SIG-M5 treated with dmso at 0.1 percent for 504 hours (cell line): ENCODE data around the gene HADH.
"Not testable (repeated sequence)": the region's sequence is repeated elsewhere in the genome, so short reads cannot be mapped to it uniquely, and the experiment has no call there.

Source experiments
- DNase-seq: peaks from one replicate; lab custom pipeline; 2025; ENCODE audit not compliant: unreplicated experiment; lab: John Stamatoyannopoulos, UW

HADH gene

GRCh38 chr4:107994894-107995293, 5.2 kb downstream of the HADH start:
- no peak for DNase-seq

- peak; percentile 12 for DNase-seq
Measured at GRCh38 chr4:107996949-107997788, 7.5 kb downstream of the HADH start.

- DNase-seq = no peak
Measured at GRCh38 chr4:107997794-107998193, 8.1 kb downstream of the HADH start.

GRCh38 chr4:107999932-108000539, 10.3 kb downstream of the HADH start:
- peak; percentile 55 for DNase-seq

- DNase-seq = no peak
Measured at GRCh38 chr4:108001540-108002135, 11.9 kb downstream of the HADH start.

- no peak for DNase-seq
Measured at GRCh38 chr4:108003982-108004515, 14.4 kb downstream of the HADH start.

GRCh38 chr4:108004646-108005045, 15.0 kb downstream of the HADH start:
- DNase-seq = no peak

- no peak for DNase-seq
Measured at GRCh38 chr4:108005807-108006206, 16.1 kb downstream of the HADH start.

GRCh38 chr4:108006361-108006760, 16.7 kb downstream of the HADH start:
- no peak for DNase-seq

GRCh38 chr4:108007984-108008383, 18.3 kb downstream of the HADH start:
- DNase-seq = no peak

GRCh38 chr4:108008721-108009120, 19.0 kb downstream of the HADH start:
- DNase-seq = peak; percentile 16

- DNase-seq = no peak
Measured at GRCh38 chr4:108010167-108010566, 20.5 kb downstream of the HADH start.

- not testable (repeated sequence) for DNase-seq
Measured at GRCh38 chr4:108012382-108012781, 22.7 kb downstream of the HADH start.

- no peak for DNase-seq
Measured at GRCh38 chr4:108013327-108013726, 23.6 kb downstream of the HADH start.

- no peak for DNase-seq
Measured at GRCh38 chr4:108013955-108014354, 24.3 kb downstream of the HADH start.

GRCh38 chr4:108018040-108018883, 28.6 kb downstream of the HADH start:
- peak; percentile 44 for DNase-seq

GRCh38 chr4:108018884-108019187, 29.1 kb downstream of the HADH start:
- DNase-seq = no peak

- DNase-seq = no peak
Measured at GRCh38 chr4:108024085-108024877, 34.6 kb downstream of the HADH start.

- DNase-seq = no peak
Measured at GRCh38 chr4:108024878-108025165, 35.1 kb downstream of the HADH start.

GRCh38 chr4:108029016-108029720, 39.5 kb downstream of the HADH start:
- DNase-seq = no peak
